K562 (cell line): ENCODE data around the gene SNW1. TPM values are rescaled to one million over a fixed set of nuclear protein-coding genes. Genes with fewer than 3 reads are reported as not detected.

ENCODE experiments used
- BDP1 ChIP-seq: IDR thresholded peaks from 3 replicates; pipeline ENCODE4 v1.6.1; 2011; ENCODE audit not compliant: insufficient read length, insufficient read depth
- CBFB ChIP-seq: sonication (generic); formaldehyde crosslinking; IDR thresholded peaks from 2 replicates; pipeline ENCODE4 v1.4.0; 2020; ENCODE audit warnings: mild to moderate bottlenecking, missing genetic modification reagents
- FOXM1 ChIP-seq, 2 experiments: fragments of 450-650 bp in 1 of 2; sonication (generic) in 1 of 2; formaldehyde crosslinking in 1 of 2; IDR thresholded peaks; 2 replicates each; pipeline versions ENCODE4 v1.6.1 to v1.9.0; 2017 to 2022; ENCODE audit warnings: low read depth in 2 of 2, mild to moderate bottlenecking in 2 of 2, missing genetic modification reagents in 1 of 2, moderate library complexity in 1 of 2
- HEY1 ChIP-seq: fragments of 250-450 bp; sonication (Bioruptor Pico); IDR thresholded peaks from 2 replicates; pipeline ENCODE4 v1.5.0; 2020; ENCODE audit warnings: mild to moderate bottlenecking, moderate library complexity, borderline replicate concordance
- HMGN3 ChIP-seq: IDR thresholded peaks from 2 replicates; pipeline ENCODE4 v1.6.1; 2011; ENCODE audit warnings: borderline replicate concordance, low read depth, mild to moderate bottlenecking, mixed read lengths, low read length; ENCODE audit not compliant: insufficient read length; ENCODE audit errors: extremely low read depth
- KAT8 ChIP-seq: fragments of 450-650 bp; IDR thresholded peaks from 2 replicates; pipeline ENCODE4 v1.6.1; 2016; ENCODE audit warnings: low read depth, mild to moderate bottlenecking
- MXI1 ChIP-seq: IDR thresholded peaks from 2 replicates; pipeline ENCODE4 v1.6.1; 2011; ENCODE audit warnings: low read depth, mild to moderate bottlenecking, improper control_type of control experiment, low read length
- RFX5 ChIP-seq: IDR thresholded peaks from 2 replicates; pipeline ENCODE4 v1.6.1; 2011; ENCODE audit warnings: low read depth, mild to moderate bottlenecking, improper control_type of control experiment, low read length
- polyA plus RNA-seq, 8 experiments: library from polyadenylated mRNA; depleted of rRNA in 4 of 8; stranded (reverse) in 5 of 8; unstranded in 3 of 8; fragments of >200 nt; fragmentation: Nextera tagmentation in 2 of 8; fragmentation: Illumina TruSeq in 1 of 8; extraction: Ambion mirVana in 2 of 8; extraction: Trizol in 1 of 8; gene quantifications; 2 replicates each; pipeline versions ENCODE4 v1.2.1 to v1.2.3, GENCODE V29; 2011 to 2014; ENCODE audit warnings: inconsistent platforms in 1 of 8, missing spikeins in 1 of 8
- total RNA-seq, 7 experiments: library from RNA; depleted of rRNA in 6 of 7; stranded (reverse); fragments of >200 nt in 6 of 7; fragmentation: Illumina TruSeq in 2 of 7; extraction: Trizol in 2 of 7; gene quantifications; 2 replicates each; pipeline versions ENCODE4 v1.2.1 to v1.2.3, GENCODE V29; 2011 to 2021; ENCODE audit warnings: low replicate concordance in 1 of 7
- TF ChIP-seq, protein P1 (sequence below): fragments of 250-450 bp; sonication (Bioruptor Pico); IDR thresholded peaks from 2 replicates; pipeline ENCODE4 v1.5.0; 2020; ENCODE audit warnings: mild to moderate bottlenecking
- TF ChIP-seq, protein P2 (sequence below), 2 experiments: fragments of 450-650 bp in 1 of 2; sonication (generic) in 1 of 2; formaldehyde crosslinking in 1 of 2; IDR thresholded peaks; 2 replicates each; pipeline versions ENCODE4 v1.7.1 to v1.9.0; 2016 to 2022; ENCODE audit warnings: inconsistent platforms in 1 of 2, mild to moderate bottlenecking in 1 of 2, missing genetic modification reagents in 1 of 2
- TF ChIP-seq, protein P3 (sequence below), 2 experiments: IDR thresholded peaks; 2 replicates each; pipeline ENCODE4 v1.6.1; 2011; ENCODE audit warnings: borderline replicate concordance in 1 of 2, control low read depth in 1 of 2, low read depth in 1 of 2, low read length in 1 of 2, mild to moderate bottlenecking in 1 of 2, mixed read lengths in 1 of 2, moderate library complexity in 1 of 2; ENCODE audit not compliant: insufficient read depth in 1 of 2, insufficient read length in 1 of 2, poor library complexity in 1 of 2, severe bottlenecking in 1 of 2; ENCODE audit errors: extremely low read depth in 1 of 2
- TF ChIP-seq, protein P4 (sequence below): fragments of 450-650 bp; IDR thresholded peaks from 2 replicates; pipeline ENCODE4 v1.7.1; 2018; ENCODE audit warnings: mild to moderate bottlenecking, low read depth; ENCODE audit not compliant: partially characterized antibody

The SNW1 gene
- total and polyA plus RNA-seq, 9 of the 15 experiments (the other 6 are each of a cell fraction or from before 2014, with no cell fraction given) = 64.4 to 143 (median 98.2) TPM

DNA sequence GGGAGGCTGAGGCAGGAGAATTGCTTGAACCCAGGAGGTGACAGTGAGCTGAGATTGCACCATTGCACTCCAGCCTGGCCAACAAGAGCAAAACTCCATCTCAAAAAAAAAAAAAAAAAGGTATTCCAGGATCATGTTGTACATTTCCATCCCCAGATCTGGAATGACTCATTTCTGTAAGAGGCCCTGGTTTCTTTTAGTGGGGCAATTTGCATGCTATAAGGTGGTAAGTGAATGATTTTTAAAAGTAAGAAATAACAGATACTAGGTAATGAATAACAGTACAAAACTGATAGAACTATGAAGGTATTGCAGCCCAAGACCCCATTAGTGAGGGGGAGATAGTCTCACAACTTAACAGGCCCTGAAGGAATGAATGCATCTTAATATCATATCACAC lies 21.2 kb upstream of the SNW1 start (continued):
- TF ChIP-seq CBFB (CRISPR knock-in tag) = no peak
- TF ChIP-seq HMGN3 = no peak
- TF ChIP-seq, protein P1, sequence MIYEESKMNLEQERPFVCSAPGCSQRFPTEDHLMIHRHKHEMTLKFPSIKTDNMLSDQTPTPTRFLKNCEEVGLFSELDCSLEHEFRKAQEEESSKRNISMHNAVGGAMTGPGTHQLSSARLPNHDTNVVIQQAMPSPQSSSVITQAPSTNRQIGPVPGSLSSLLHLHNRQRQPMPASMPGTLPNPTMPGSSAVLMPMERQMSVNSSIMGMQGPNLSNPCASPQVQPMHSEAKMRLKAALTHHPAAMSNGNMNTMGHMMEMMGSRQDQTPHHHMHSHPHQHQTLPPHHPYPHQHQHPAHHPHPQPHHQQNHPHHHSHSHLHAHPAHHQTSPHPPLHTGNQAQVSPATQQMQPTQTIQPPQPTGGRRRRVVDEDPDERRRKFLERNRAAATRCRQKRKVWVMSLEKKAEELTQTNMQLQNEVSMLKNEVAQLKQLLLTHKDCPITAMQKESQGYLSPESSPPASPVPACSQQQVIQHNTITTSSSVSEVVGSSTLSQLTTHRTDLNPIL (CRISPR knock-in tag) = no peak
- TF ChIP-seq KAT8 = no peak
- no peak for TF ChIP-seq MXI1
- TF ChIP-seq RFX5 = no peak
- TF ChIP-seq, protein P2, sequence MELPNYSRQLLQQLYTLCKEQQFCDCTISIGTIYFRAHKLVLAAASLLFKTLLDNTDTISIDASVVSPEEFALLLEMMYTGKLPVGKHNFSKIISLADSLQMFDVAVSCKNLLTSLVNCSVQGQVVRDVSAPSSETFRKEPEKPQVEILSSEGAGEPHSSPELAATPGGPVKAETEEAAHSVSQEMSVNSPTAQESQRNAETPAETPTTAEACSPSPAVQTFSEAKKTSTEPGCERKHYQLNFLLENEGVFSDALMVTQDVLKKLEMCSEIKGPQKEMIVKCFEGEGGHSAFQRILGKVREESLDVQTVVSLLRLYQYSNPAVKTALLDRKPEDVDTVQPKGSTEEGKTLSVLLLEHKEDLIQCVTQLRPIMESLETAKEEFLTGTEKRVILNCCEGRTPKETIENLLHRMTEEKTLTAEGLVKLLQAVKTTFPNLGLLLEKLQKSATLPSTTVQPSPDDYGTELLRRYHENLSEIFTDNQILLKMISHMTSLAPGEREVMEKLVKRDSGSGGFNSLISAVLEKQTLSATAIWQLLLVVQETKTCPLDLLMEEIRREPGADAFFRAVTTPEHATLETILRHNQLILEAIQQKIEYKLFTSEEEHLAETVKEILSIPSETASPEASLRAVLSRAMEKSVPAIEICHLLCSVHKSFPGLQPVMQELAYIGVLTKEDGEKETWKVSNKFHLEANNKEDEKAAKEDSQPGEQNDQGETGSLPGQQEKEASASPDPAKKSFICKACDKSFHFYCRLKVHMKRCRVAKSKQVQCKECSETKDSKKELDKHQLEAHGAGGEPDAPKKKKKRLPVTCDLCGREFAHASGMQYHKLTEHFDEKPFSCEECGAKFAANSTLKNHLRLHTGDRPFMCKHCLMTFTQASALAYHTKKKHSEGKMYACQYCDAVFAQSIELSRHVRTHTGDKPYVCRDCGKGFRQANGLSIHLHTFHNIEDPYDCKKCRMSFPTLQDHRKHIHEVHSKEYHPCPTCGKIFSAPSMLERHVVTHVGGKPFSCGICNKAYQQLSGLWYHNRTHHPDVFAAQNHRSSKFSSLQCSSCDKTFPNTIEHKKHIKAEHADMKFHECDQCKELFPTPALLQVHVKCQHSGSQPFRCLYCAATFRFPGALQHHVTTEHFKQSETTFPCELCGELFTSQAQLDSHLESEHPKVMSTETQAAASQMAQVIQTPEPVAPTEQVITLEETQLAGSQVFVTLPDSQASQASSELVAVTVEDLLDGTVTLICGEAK (IDR thresholded peaks at IDR 0.05) = no peak
- TF ChIP-seq, protein P2 (CRISPR knock-in tag; IDR thresholded peaks at IDR 0.05) = no peak
- no peak for TF ChIP-seq BDP1
- TF ChIP-seq FOXM1 (IDR thresholded peaks at IDR 0.05; ENCODE audit: low read depth) = no peak
- no peak for TF ChIP-seq FOXM1 (CRISPR knock-in tag; IDR thresholded peaks at IDR 0.05; ENCODE audit: low read depth)
- no peak for TF ChIP-seq HEY1 (CRISPR knock-in tag)
- TF ChIP-seq, protein P3, sequence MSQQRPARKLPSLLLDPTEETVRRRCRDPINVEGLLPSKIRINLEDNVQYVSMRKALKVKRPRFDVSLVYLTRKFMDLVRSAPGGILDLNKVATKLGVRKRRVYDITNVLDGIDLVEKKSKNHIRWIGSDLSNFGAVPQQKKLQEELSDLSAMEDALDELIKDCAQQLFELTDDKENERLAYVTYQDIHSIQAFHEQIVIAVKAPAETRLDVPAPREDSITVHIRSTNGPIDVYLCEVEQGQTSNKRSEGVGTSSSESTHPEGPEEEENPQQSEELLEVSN (IDR thresholded peaks at IDR 0.05; ENCODE audit: borderline replicate concordance in 1 of 2, extremely low read depth in 1 of 2, insufficient read depth in 1 of 2, insufficient read length in 1 of 2, low read depth in 1 of 2, low read length in 1 of 2, poor library complexity in 1 of 2, severe bottlenecking in 1 of 2) = no peak
- TF ChIP-seq, protein P4, sequence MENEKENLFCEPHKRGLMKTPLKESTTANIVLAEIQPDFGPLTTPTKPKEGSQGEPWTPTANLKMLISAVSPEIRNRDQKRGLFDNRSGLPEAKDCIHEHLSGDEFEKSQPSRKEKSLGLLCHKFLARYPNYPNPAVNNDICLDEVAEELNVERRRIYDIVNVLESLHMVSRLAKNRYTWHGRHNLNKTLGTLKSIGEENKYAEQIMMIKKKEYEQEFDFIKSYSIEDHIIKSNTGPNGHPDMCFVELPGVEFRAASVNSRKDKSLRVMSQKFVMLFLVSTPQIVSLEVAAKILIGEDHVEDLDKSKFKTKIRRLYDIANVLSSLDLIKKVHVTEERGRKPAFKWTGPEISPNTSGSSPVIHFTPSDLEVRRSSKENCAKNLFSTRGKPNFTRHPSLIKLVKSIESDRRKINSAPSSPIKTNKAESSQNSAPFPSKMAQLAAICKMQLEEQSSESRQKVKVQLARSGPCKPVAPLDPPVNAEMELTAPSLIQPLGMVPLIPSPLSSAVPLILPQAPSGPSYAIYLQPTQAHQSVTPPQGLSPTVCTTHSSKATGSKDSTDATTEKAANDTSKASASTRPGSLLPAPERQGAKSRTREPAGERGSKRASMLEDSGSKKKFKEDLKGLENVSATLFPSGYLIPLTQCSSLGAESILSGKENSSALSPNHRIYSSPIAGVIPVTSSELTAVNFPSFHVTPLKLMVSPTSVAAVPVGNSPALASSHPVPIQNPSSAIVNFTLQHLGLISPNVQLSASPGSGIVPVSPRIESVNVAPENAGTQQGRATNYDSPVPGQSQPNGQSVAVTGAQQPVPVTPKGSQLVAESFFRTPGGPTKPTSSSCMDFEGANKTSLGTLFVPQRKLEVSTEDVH = no peak
- TF ChIP-seq, all 486 proteins: peak for 0
